Daoy (cell line): ENCODE data around the gene LIPC. TPM values are rescaled to one million over a fixed set of nuclear protein-coding genes. Genes with fewer than 3 reads are reported as not detected.

ENCODE experiments used
- DNase-seq: peaks from one replicate; pipeline ENCODE4 v3.0.0-alpha.2; 2015; ENCODE audit warnings: low read depth
- total RNA-seq: library from RNA; depleted of rRNA; stranded (reverse); fragments of >200 nt; shearing (Covaris generic); gene quantifications from 2 replicates; pipeline ENCODE4 v1.2.3, GENCODE V29; 2014

The LIPC gene
- total RNA-seq, 1 experiment from 2014 or later, result 0.74 TPM

- DNase-seq, result no peak
These were observed 106.5 kb downstream of the LIPC start for GRCh38 chr15:58538225-58538727.

GRCh38 chr15:58538901-58539300, 107.1 kb downstream of the LIPC start:
- no peak for DNase-seq

GRCh38 chr15:58539548-58539947, 107.8 kb downstream of the LIPC start:
- DNase-seq, result no peak

- DNase-seq, result no peak
These were observed 109.8 kb downstream of the LIPC start for GRCh38 chr15:58541410-58542087.

GRCh38 chr15:58543664-58544335, 112.0 kb downstream of the LIPC start:
- DNase-seq, result no peak

- DNase-seq, result no peak
These were observed 113.0 kb downstream of the LIPC start for GRCh38 chr15:58544756-58545155.

GRCh38 chr15:58545307-58546065, 113.7 kb downstream of the LIPC start:
- DNase-seq, result peak; percentile 15

- DNase-seq, result peak; percentile 78
These were observed 114.3 kb downstream of the LIPC start for GRCh38 chr15:58546066-58546591.

- DNase-seq, result peak; percentile 93
These were observed 115.1 kb downstream of the LIPC start for GRCh38 chr15:58546635-58547627.

- peak; percentile 15 for DNase-seq
These were observed 116.0 kb downstream of the LIPC start for GRCh38 chr15:58547628-58548307.

GRCh38 chr15:58548308-58549012, 116.7 kb downstream of the LIPC start:
- no peak for DNase-seq

- no peak for DNase-seq
These were observed 117.4 kb downstream of the LIPC start for GRCh38 chr15:58549013-58549784.

GRCh38 chr15:58549785-58550074, 117.9 kb downstream of the LIPC start:
- DNase-seq, result no peak

- peak; percentile 31 for DNase-seq
These were observed 119.4 kb downstream of the LIPC start for GRCh38 chr15:58551084-58551763.

GRCh38 chr15:58551764-58552504, 120.1 kb downstream of the LIPC start:
- peak; percentile 82 for DNase-seq

GRCh38 chr15:58552505-58553364, 120.9 kb downstream of the LIPC start:
- no peak for DNase-seq

- no peak for DNase-seq
These were observed 121.7 kb downstream of the LIPC start for GRCh38 chr15:58553365-58553918.
